AG09319 (cell line): ENCODE measurements around the gene SERINC5.

Experiments
- DNase-seq: peaks from one replicate; pipeline ENCODE4 v3.0.0-alpha.2; 2010; ENCODE audit warnings: low read depth; ENCODE audit errors: extremely low read depth
- TF ChIP-seq, protein P1 (sequence below): IDR thresholded peaks from 2 replicates; pipeline ENCODE4 v1.5.1; 2011; ENCODE audit warnings: low read depth, mild to moderate bottlenecking, inconsistent platforms, low read length, moderate library complexity

Gene SERINC5

DNA sequence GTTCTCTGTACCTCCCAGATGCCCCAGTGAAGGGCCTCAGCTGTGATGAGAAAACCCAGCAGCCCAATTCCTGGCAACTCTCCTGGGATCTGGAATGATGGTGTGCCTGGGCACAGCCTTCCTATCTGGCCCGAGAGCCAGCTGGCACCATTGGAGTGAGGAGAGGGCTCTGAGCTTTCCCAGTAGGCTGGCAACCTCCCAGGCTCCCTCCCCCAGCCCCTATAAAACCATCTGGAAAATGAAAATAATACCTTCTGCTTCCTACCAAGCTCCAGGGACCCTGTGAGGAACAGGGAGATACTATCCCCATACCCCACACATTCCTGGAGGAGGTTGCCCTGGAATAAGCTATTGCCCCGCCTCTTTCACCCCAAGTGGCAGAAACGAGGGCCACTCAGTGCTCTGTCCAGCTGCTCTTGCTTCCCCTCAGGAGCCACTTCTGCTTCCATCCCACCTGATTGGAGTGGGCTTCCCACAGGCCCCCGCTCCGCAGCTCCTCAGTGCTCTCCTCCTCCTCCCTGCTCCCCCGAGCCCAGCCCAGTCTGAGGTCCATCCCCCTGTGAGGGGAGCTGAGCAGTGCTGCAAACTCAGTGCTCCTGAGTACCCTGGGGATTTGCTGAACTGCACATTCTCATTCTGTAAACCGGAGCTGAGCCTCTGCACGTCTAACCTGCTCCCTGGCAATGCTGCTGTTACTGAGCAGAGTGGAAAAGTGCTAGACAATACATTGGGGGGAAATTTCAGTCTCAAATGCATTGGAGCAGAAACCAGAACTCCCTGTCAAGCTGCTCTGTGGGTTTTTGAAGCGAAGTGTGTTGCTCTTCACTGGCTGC lies 146.0 kb downstream of the SERINC5 start:
- TF ChIP-seq, protein P1, sequence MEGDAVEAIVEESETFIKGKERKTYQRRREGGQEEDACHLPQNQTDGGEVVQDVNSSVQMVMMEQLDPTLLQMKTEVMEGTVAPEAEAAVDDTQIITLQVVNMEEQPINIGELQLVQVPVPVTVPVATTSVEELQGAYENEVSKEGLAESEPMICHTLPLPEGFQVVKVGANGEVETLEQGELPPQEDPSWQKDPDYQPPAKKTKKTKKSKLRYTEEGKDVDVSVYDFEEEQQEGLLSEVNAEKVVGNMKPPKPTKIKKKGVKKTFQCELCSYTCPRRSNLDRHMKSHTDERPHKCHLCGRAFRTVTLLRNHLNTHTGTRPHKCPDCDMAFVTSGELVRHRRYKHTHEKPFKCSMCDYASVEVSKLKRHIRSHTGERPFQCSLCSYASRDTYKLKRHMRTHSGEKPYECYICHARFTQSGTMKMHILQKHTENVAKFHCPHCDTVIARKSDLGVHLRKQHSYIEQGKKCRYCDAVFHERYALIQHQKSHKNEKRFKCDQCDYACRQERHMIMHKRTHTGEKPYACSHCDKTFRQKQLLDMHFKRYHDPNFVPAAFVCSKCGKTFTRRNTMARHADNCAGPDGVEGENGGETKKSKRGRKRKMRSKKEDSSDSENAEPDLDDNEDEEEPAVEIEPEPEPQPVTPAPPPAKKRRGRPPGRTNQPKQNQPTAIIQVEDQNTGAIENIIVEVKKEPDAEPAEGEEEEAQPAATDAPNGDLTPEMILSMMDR: no peak
- no peak for DNase-seq

GRCh38 chr5:80106916-80107315 lies 148.9 kb downstream of the SERINC5 start:
- no peak for DNase-seq
- TF ChIP-seq, protein P1: no peak

DNA sequence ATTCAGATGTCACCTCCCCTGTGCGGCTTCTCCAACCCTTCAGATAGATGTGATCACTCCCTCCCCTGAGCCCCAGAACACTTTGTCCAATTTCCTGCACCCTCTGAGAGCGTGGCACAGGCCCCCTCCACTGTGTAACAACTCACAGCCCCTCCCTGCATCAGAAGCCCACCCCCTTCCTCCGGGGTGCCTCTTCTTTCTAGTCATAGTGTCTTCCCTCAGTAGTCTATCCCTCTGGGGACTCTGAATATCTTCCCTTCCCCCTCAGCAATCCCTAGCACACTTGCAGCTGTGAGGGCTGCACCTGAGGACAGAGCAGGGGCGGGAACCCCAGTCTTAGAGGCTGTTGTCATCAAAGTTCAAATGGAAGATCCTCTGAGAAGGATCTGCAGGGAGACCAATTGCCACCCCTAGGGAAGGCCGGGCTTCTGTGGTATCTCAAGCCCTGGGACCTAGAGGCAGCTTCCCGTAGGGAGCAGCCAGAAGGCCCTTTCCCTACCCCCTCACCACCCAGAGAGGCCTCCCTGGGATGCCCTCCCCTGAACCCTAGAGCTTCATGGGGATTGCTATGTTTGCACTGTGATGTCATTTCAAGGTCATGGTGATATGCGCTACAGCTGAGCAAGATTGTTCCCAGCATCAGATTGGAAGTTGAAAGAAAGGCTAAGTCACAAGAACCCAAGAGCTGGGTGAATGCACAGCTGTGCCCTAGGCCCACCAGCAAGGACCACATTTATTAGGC lies 150.0 kb downstream of the SERINC5 start:
- DNase-seq: no peak
- TF ChIP-seq, protein P1: no peak

DNA sequence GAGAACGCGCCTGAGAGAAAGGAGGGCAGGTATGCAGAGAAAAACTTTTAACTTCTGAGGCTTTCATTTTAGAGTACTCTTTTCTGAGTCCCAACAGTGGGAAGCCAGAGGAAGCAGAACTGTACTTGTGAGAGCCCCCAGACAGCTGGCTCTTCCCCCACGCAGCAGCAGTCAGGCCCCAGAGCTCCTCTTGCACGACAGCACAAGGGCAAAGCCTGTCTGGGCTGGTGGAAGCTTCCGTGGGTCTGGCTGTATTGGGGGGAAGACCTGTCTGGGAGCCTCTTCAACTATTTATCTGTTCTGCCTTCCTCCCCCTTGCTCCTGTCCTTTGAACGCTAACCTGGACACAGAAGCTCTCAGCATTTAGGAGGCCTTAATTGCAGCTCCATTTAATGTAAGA lies 152.5 kb downstream of the SERINC5 start:
- TF ChIP-seq, protein P1: no peak
- DNase-seq: no peak

GRCh38 chr5:80101993-80102392 lies 153.9 kb downstream of the SERINC5 start:
- TF ChIP-seq, protein P1: no peak
- no peak for DNase-seq

GRCh38 chr5:80097451-80097850 lies 158.4 kb downstream of the SERINC5 start:
- TF ChIP-seq, protein P1: no peak
- no peak for DNase-seq

- DNase-seq: no peak
These were observed 161.6 kb downstream of the SERINC5 start for GRCh38 chr5:80094236-80094738.

More at GRCh38 chr5:80094236-80094738, 161.6 kb downstream of the SERINC5 start:
- TF ChIP-seq, protein P1: no peak
